ENCODE results near the gene NTF3.

The NTF3 gene

GRCh38 chr12:5487948-5488625 is 56.2 kb downstream of the NTF3 start:
- no peak for DNase-seq (ENCODE audit: low spot score)

GRCh38 chr12:5488626-5488955 is 56.7 kb downstream of the NTF3 start:
- DNase-seq (ENCODE audit: low spot score): peak; percentile 72

GRCh38 chr12:5489017-5489416 is 57.1 kb downstream of the NTF3 start:
- no peak for DNase-seq (ENCODE audit: low spot score)

GRCh38 chr12:5489760-5490406 is 58.0 kb downstream of the NTF3 start:
- DNase-seq (ENCODE audit: low spot score): no peak

- DNase-seq (ENCODE audit: low spot score): no peak
Observed at GRCh38 chr12:5492562-5492961, 60.7 kb downstream of the NTF3 start.

GRCh38 chr12:5493018-5493417 is 61.1 kb downstream of the NTF3 start:
- DNase-seq (ENCODE audit: low spot score): no peak

- no peak for DNase-seq (ENCODE audit: low spot score)
Observed at GRCh38 chr12:5494343-5494742, 62.4 kb downstream of the NTF3 start.

GRCh38 chr12:5497329-5498053 is 65.6 kb downstream of the NTF3 start:
- peak; percentile 18 for DNase-seq (ENCODE audit: low spot score)

GRCh38 chr12:5498076-5498475 is 66.2 kb downstream of the NTF3 start:
- DNase-seq (ENCODE audit: low spot score): no peak

- no peak for DNase-seq (ENCODE audit: low spot score)
Observed at GRCh38 chr12:5498806-5499205, 66.9 kb downstream of the NTF3 start.

- peak; percentile 83 for DNase-seq (ENCODE audit: low spot score)
Observed at GRCh38 chr12:5499566-5500330, 67.8 kb downstream of the NTF3 start.

GRCh38 chr12:5500331-5500659 is 68.4 kb downstream of the NTF3 start:
- no peak for DNase-seq (ENCODE audit: low spot score)

GRCh38 chr12:5503774-5504173 is 71.9 kb downstream of the NTF3 start:
- DNase-seq (ENCODE audit: low spot score): no peak

- no peak for DNase-seq (ENCODE audit: low spot score)
Observed at GRCh38 chr12:5505116-5505515, 73.2 kb downstream of the NTF3 start.

- no peak for DNase-seq (ENCODE audit: low spot score)
Observed at GRCh38 chr12:5505751-5506150, 73.8 kb downstream of the NTF3 start.

GRCh38 chr12:5506295-5506694 is 74.4 kb downstream of the NTF3 start:
- DNase-seq (ENCODE audit: low spot score): no peak

- DNase-seq (ENCODE audit: low spot score): peak; percentile 43
Observed at GRCh38 chr12:5506821-5507231, 74.9 kb downstream of the NTF3 start.

GRCh38 chr12:5507401-5507935 is 75.6 kb downstream of the NTF3 start:
- DNase-seq (ENCODE audit: low spot score): no peak

GRCh38 chr12:5507944-5508343 is 76.0 kb downstream of the NTF3 start:
- no peak for DNase-seq (ENCODE audit: low spot score)

GRCh38 chr12:5509102-5509501 is 77.2 kb downstream of the NTF3 start:
- no peak for DNase-seq (ENCODE audit: low spot score)

- DNase-seq (ENCODE audit: low spot score): no peak
Observed at GRCh38 chr12:5509557-5509956, 77.6 kb downstream of the NTF3 start.

GRCh38 chr12:5510251-5510805 is 78.4 kb downstream of the NTF3 start:
- no peak for DNase-seq (ENCODE audit: low spot score)
